Measurements from ENCODE around the gene DNPH1. TPM values are rescaled to one million over a fixed set of nuclear protein-coding genes. Genes with fewer than 3 reads are reported as not detected.
A peak's percentile ranks its signal among the peaks of the same experiment; 100 is the strongest.

DNPH1 gene
- total and polyA plus RNA-seq, 9 of the 15 experiments (the other 6 are each of a cell fraction or from before 2014, with no cell fraction given) = 7.3 to 300 (median 68.7) TPM

GRCh38 chr6:43207286-43207685 lies 22.0 kb downstream of the DNPH1 start (continued):
- TF ChIP-seq CHD7 (IDR thresholded peaks at IDR 0.05; ENCODE audit: low read depth, low read length) = no peak
- TF ChIP-seq MAFK (IDR thresholded peaks at IDR 0.05; ENCODE audit: low read length) = peak; percentile 81
- peak; percentile 97 for TF ChIP-seq ZNF316 (IDR thresholded peaks at IDR 0.05)
- no peak for TF ChIP-seq GATA2 (CRISPR knock-in tag; IDR thresholded peaks at IDR 0.05)
- no peak for TF ChIP-seq BRCA1 (IDR thresholded peaks at IDR 0.05)
- TF ChIP-seq BRCA1 (CRISPR knock-in tag; IDR thresholded peaks at IDR 0.05) = no peak
- TF ChIP-seq ZNF277 (CRISPR knock-in tag; IDR thresholded peaks at IDR 0.05; ENCODE audit: borderline replicate concordance) = no peak
- TF ChIP-seq POLR2H (tag; IDR thresholded peaks at IDR 0.05; ENCODE audit: low read depth) = peak; percentile 19; the same call in 1 of the 2 replicates
- TF ChIP-seq C11orf30 (IDR thresholded peaks at IDR 0.05; ENCODE audit: low read depth) = peak; percentile 89
- no peak for TF ChIP-seq MBD1 (CRISPR knock-in tag; IDR thresholded peaks at IDR 0.05)
- no peak for TF ChIP-seq ZNF23 (CRISPR knock-in tag; IDR thresholded peaks at IDR 0.05)
- TF ChIP-seq KLF6 (CRISPR knock-in tag; IDR thresholded peaks at IDR 0.05; ENCODE audit: borderline replicate concordance) = no peak
